Psoas muscle (tissue), 8 donors: Measurements from ENCODE around the gene GNPTG. TPM values are rescaled to one million over a fixed set of nuclear protein-coding genes. Genes with fewer than 3 reads are reported as not detected.

ENCODE experiments used
- ATAC-seq, 4 donors: fragments of 200-7000 bp; cut with Tn5 transposase; one replicate each; pipeline ENCODE4 v1.9.1; 2020; ENCODE audit warnings: moderate library complexity in 3 of 4, mild to moderate bottlenecking in 2 of 4
- DNase-seq, 2 donors: peaks; one replicate each; pipeline ENCODE4 v3.0.0-alpha.2; 2020
- H3K27ac ChIP-seq: fragments of 200-600 bp; one replicate; pipeline ENCODE4 v1.8.0; 2022
- H3K27me3 ChIP-seq, 3 donors: fragments of 200-600 bp in 1 of 3; one replicate each; pipeline versions ENCODE4 v1.6.1 to v1.8.0; 2013 to 2022; ENCODE audit warnings: low read length in 2 of 3, mild to moderate bottlenecking in 2 of 3, moderate library complexity in 1 of 3; ENCODE audit not compliant: insufficient read depth in 3 of 3
- H3K36me3 ChIP-seq, 2 donors: fragments of 200-600 bp in 1 of 2; one replicate each; pipeline versions ENCODE4 v1.6.1 to v1.8.0; 2013 to 2022; ENCODE audit warnings: low read depth in 1 of 2, mild to moderate bottlenecking in 1 of 2, moderate library complexity in 1 of 2; ENCODE audit not compliant: insufficient read depth in 1 of 2
- H3K4me1 ChIP-seq: fragments of 200-600 bp; one replicate; pipeline ENCODE4 v1.8.0; 2022
- H3K4me3 ChIP-seq: fragments of 200-600 bp; one replicate; pipeline ENCODE4 v1.8.0; 2022; ENCODE audit warnings: mild to moderate bottlenecking
- H3K9me3 ChIP-seq: fragments of 200-600 bp; one replicate; pipeline ENCODE4 v1.8.0; 2022
- WGBS, 3 donors: extraction: QIAGEN DNeasy Blood & Tissue Kit; methylation state at CpG; one replicate each; pipeline versions ENCODE4 v1.1.6 to v1.1.7; 2013; 5-methylcytosine and 5-hydroxymethylcytosine counted together
- intact Hi-C, 2 donors: fragments of 100-400 bp; cut with DNase I; formaldehyde crosslinking; loops; one replicate each; pipeline versions ENCODE4 v1.11.0 to v1.14.2; 2022
- long read RNA-seq, 2 donors: library from polyadenylated mRNA; unstranded; transcript quantifications; one replicate each; pipeline ENCODE4 v2.0.0, GENCODE V29; 2021
- polyA plus RNA-seq, 3 donors: library from polyadenylated mRNA; stranded (reverse); fragments of 200-250 nt; gene quantifications; one replicate each; pipeline ENCODE4 v1.2.3, GENCODE V29; 2013
- total RNA-seq, 4 donors: library from RNA; stranded (reverse); fragmentation: NEBNext Ultra II Directional in 2 of 4; extraction: Animal tissue kit (Norgen Biotek cat#: 25700) in 2 of 4; gene quantifications; one replicate each; pipeline versions ENCODE4 v1.2.1 to v1.2.4, GENCODE V29; 2021 to 2023
- TF ChIP-seq, protein P1 (sequence below): fragments of 200-600 bp; IDR thresholded peaks from one replicate; pipeline ENCODE4 v1.8.0; 2022; ENCODE audit warnings: antibody characterized with exemption
- donor health status: healthy with polysubstance abuse.
- donor health status: DM: no; HTN: no; CAD: no; lungs with moderate emphysema.
- donor health status: Bipolar disorder and iron deficiency.
- donor health status: healthy.
- donor health status: DM: yes; HTN: yes; CAD: no.
- donor health status: DM: no; HTN: no; CAD: no.
- donor health status: DM: no; HTN: no; CAD: no.
- donor health status: DM: yes; HTN: yes; CAD: no.

Gene GNPTG
- 10 to 100 TPM; 27.9 to 36.6 (median 32.5) TPM for total RNA-seq
- polyA plus RNA-seq: 10 to 100 TPM; 29.5 to 31.2 (median 30.7) TPM
- long read RNA-seq, donor 1, transcript GNPTG-201 (11 exons, 1,983 nt): major isoform, 29 of 34 reads
- long read RNA-seq, donor 1, partial matches to known transcripts: 3 of 34 reads
- long read RNA-seq, donor 1, other reads (novel, unspliced or antisense): 2 of 34 reads
- long read RNA-seq, donor 2, transcript GNPTG-201 (11 exons, 1,983 nt): major isoform, 37 of 61 reads
- long read RNA-seq, donor 2, partial matches to known transcripts: 13 of 61 reads
- long read RNA-seq, donor 2, other reads (novel, unspliced or antisense): 11 of 61 reads

DNA sequence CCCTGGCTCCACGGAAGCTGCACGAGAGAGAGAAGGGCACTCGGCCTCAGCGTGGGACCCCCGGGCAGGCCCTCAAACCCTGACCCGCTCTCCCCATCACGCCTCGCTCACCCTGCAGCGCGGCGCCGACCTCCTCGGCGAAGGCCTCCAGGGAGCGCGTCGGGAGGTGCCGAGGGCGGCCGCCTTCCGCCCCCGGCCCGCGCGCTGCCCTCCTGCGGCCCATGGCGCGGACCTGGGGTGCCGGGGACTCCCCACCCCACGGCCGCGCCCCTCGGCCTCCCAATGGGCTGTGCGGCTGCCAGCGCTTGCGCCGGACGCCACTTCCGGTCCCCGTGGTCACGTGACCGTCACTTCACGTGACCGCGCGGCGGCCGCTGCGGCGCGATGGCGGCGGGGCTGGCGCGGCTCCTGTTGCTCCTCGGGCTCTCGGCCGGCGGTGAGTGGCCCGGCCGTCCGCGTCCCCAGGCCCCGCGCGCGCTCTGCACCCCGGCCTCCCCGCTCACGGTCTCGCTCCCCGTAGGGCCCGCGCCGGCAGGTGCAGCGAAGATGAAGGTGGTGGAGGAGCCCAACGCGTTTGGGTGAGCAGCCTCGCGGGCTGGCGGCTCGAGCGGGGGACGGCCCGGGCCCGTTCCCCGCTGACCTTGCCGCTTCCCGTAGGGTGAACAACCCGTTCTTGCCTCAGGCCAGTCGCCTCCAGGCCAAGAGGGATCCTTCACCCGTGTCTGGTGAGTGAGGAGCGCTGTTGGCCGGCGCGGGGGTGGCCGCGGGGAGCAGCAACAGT lies at the start of gene GNPTG, which contains the start of gene TSR3:
Gene GNPTG, plus strand, starts transcription at position 350 of the 781 bp plus-strand sequence. Its CDS starts 35 bp downstream, at position 385.
Gene TSR3, minus strand, starts transcription at position 297 of the 781 bp plus-strand sequence. Its CDS starts 74 bp downstream, at position 223.
- H3K27me3 ChIP-seq: no peaks in the 10 kb centered on the region
- intact Hi-C loops: no loop called here
- ATAC-seq (peak; percentile 74 to 85 (median 82)), DNase-seq (peak; percentile 89 to 93)
- WGBS, 3 donors: 1% methylated on average over 49 to 98 of the region's 98 CpGs
- H3K27ac ChIP-seq: peak within 1 kb of the TSS; percentile 80
- TF ChIP-seq, protein P1, sequence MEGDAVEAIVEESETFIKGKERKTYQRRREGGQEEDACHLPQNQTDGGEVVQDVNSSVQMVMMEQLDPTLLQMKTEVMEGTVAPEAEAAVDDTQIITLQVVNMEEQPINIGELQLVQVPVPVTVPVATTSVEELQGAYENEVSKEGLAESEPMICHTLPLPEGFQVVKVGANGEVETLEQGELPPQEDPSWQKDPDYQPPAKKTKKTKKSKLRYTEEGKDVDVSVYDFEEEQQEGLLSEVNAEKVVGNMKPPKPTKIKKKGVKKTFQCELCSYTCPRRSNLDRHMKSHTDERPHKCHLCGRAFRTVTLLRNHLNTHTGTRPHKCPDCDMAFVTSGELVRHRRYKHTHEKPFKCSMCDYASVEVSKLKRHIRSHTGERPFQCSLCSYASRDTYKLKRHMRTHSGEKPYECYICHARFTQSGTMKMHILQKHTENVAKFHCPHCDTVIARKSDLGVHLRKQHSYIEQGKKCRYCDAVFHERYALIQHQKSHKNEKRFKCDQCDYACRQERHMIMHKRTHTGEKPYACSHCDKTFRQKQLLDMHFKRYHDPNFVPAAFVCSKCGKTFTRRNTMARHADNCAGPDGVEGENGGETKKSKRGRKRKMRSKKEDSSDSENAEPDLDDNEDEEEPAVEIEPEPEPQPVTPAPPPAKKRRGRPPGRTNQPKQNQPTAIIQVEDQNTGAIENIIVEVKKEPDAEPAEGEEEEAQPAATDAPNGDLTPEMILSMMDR: no peak
- no peaks in the 10 kb centered on the region for H3K9me3 ChIP-seq
- H3K36me3 ChIP-seq: peaks cover 0 to 31% of the 10 kb centered on the region in 2 donors
- H3K4me3 ChIP-seq: peak within 1 kb of the TSS; percentile 87
- peaks cover 26% of the 10 kb centered on the region for H3K4me1 ChIP-seq

DNA sequence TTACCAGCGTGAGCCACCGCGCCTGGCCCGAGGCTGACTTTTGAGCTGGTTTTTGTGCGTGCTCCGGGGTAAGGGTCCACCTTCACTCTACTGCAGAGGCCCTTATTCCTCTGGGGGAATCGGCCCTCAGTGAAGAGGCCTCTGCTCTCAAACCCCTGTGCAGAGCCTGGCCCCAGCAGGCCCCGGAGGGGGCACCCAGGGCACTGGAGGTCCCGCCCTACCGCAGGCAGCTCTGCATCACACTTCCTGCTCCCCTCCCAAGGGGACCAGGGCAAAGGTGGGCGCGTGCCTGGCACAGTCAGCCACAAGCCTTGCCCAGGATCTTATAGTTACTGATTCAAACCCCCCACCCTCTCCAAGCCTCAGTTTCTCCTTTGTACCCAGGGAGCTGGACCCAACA lies 45.9 kb upstream of the GNPTG start:
- ATAC-seq: no peak
- peaks cover 10% of the 10 kb centered on the region for H3K4me1 ChIP-seq
- H3K27ac ChIP-seq: no peak overlapping the region
- TF ChIP-seq, protein P1: no peak
- peaks cover 0 to 23% (median 4%) of the 10 kb centered on the region in 3 donors for H3K27me3 ChIP-seq
- intact Hi-C loops: no loop called here
- no peak overlapping the region for H3K4me3 ChIP-seq
- H3K9me3 ChIP-seq: no peaks in the 10 kb centered on the region
- DNase-seq: no peak
- WGBS, 3 donors: 62 to 65% (median 63%) methylated on average over 11 to 12 of the region's 12 CpGs
- H3K36me3 ChIP-seq: no peaks in the 10 kb centered on the region

DNA sequence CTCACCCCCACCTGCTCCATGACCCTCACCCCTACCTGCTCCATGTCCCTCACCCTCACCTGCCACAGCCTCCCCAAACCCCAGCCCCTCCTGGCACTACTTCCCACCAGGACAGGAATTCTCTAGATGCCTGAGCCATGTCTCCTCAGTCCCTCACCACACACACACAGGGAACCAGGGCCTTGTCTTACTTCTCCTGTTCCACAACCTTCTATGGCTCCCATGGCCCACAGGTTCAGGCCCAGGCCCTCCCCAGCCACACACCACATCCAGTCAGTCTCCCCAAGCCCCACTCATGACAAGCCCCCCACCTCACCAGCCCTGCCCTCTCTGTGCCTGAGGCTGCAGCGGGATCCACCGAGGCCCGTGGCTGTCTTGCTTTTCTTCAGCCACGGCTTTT lies 45.4 kb upstream of the GNPTG start:
- peaks cover 12% of the 10 kb centered on the region for H3K4me1 ChIP-seq
- TF ChIP-seq, protein P1: no peak
- peaks cover 0 to 18% (median under 1%) of the 10 kb centered on the region in 3 donors for H3K27me3 ChIP-seq
- H3K4me3 ChIP-seq: no peak overlapping the region
- 57 to 67% (median 60%) methylated on average over 4 of the region's 4 CpGs for WGBS, 3 donors
- no peaks in the 10 kb centered on the region for H3K36me3 ChIP-seq
- no peak for DNase-seq
- H3K27ac ChIP-seq: no peak overlapping the region
- ATAC-seq: no peak
- intact Hi-C loops: no loop called here
- no peaks in the 10 kb centered on the region for H3K9me3 ChIP-seq

DNA sequence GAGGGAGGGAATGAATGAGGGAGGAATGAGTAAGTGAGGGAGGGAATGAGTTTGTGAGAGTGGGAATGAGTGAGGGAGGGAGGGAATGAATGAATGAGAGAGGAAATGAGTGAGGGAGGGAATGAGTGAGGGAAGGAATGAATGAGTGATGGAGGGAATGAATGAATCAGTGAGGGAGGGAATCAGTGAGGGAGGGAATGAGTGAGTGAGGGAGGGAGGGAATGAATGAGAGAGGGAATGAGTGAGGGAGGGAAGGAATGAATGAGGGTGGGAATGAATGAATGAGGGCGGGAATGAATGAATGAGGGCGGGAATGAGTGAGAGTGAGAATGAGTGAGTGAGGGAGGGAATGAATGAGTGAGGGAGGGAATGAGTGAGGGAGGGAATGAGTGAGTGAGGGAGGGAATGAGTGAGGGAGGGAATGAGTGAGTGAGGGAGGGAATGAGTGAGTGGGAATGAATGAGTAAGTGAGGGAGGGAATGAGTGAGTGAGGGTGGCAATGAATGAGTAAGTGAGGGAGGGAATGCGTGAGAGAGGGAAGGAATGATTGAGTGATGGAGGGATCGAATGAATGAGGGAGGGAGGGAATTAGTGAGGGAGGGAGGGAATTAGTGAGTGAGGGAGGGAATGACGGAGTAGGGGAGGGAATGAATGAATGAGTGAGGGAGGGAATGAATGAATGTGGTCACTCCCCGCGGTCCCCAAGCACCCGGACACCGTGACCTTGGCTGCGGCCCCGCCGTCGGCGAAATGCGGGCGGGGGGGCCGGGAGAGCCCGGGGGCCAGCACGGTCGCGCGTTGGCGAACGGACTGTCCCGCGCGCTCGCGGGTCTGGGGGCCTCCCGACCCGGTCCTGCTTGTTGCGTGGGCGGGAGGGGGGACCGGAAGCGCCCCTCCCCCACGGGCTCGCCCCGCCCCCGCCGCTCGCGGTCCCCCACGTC lies 43.4 kb upstream of the GNPTG start:
- 5 to 10% (median 7%) methylated on average over 15 to 42 of the region's 43 CpGs for WGBS, 3 donors
- intact Hi-C loops: no loop called here
- peak overlapping the region; percentile 90 for H3K4me3 ChIP-seq
- H3K4me1 ChIP-seq: peaks cover 30% of the 10 kb centered on the region
- DNase-seq: no peak
- peak overlapping the region; percentile 98 for H3K27ac ChIP-seq
- H3K27me3 ChIP-seq: no peaks in the 10 kb centered on the region
- H3K9me3 ChIP-seq: no peaks in the 10 kb centered on the region
- peak; percentile 27 to 50 (median 42) for ATAC-seq
- no peaks in the 10 kb centered on the region for H3K36me3 ChIP-seq
- TF ChIP-seq, protein P1: no peak
